ENCODE measurements around the gene NFRKB. TPM values are rescaled to one million over a fixed set of nuclear protein-coding genes. Genes with fewer than 3 reads are reported as not detected.
"Not testable (repeated sequence)": the region's sequence is repeated elsewhere in the genome, so short reads cannot be mapped to it uniquely, and the experiment has no call there.

Gene NFRKB
- total RNA-seq, 1 donor from 2014 or later: 14.6 TPM

GRCh38 chr11:129905402-129905801, 10.0 kb upstream of the NFRKB start:
- H3K4me3 ChIP-seq (ENCODE audit: low read length in 3 of 3): no peak overlapping the region
- H3K27ac ChIP-seq (ENCODE audit: low read depth, low read length): no peak overlapping the region
- no peak overlapping the region for H3K9ac ChIP-seq (ENCODE audit: low read depth in 1 of 3, low read length in 3 of 3)
- no peaks in the 10 kb centered on the region for H3K27me3 ChIP-seq (ENCODE audit: control insufficient read depth in 3 of 3, insufficient read depth in 3 of 3, low read length in 3 of 3)
- H3K36me3 ChIP-seq (ENCODE audit: control insufficient read depth in 3 of 3, insufficient read depth in 3 of 3, low read length in 3 of 3): peaks cover 24 to 36% (median 34%) of the 10 kb centered on the region in 3 donors
- no peaks in the 10 kb centered on the region for H3K9me3 ChIP-seq (ENCODE audit: control insufficient read depth in 3 of 3, low read length in 3 of 3)
- H3K4me1 ChIP-seq (ENCODE audit: control insufficient read depth in 3 of 3, insufficient read depth in 3 of 3, low read length in 3 of 3): no peaks in the 10 kb centered on the region

GRCh38 chr11:129896062-129896461, 684 bp upstream of the NFRKB start:
- Histone ChIP-seq H3K4me1 (ENCODE audit: control insufficient read depth in 3 of 3, insufficient read depth in 3 of 3, low read length in 3 of 3) (peaks cover 7 to 19% (median 18%) of the 10 kb centered on the region in 3 donors), H3K27ac (ENCODE audit: low read depth, low read length) (peak overlapping the region; percentile 3), H3K9me3 (ENCODE audit: control insufficient read depth in 3 of 3, low read length in 3 of 3) (no peaks in the 10 kb centered on the region), H3K36me3 (ENCODE audit: control insufficient read depth in 3 of 3, insufficient read depth in 3 of 3, low read length in 3 of 3) (peaks cover 5 to 20% (median 18%) of the 10 kb centered on the region in 3 donors), H3K4me3 (ENCODE audit: low read length in 3 of 3) (peak overlapping the region; percentile 71 to 91 (median 72)), H3K27me3 (ENCODE audit: control insufficient read depth in 3 of 3, insufficient read depth in 3 of 3, low read length in 3 of 3) (no peaks in the 10 kb centered on the region), H3K9ac (ENCODE audit: low read depth in 1 of 3, low read length in 3 of 3) (peak overlapping the region; percentile 47 to 87 (median 59))

- Histone ChIP-seq H3K36me3 (ENCODE audit: control insufficient read depth in 3 of 3, insufficient read depth in 3 of 3, low read length in 3 of 3) (peaks cover 9 to 33% (median 32%) of the 10 kb centered on the region in 3 donors), H3K4me3 (ENCODE audit: low read length in 3 of 3) (peak overlapping the region; percentile 72 to 91 (median 82)), H3K9me3 (ENCODE audit: control insufficient read depth in 3 of 3, low read length in 3 of 3) (no peaks in the 10 kb centered on the region), H3K27ac (ENCODE audit: low read depth, low read length) (peak overlapping the region; percentile 36), H3K4me1 (ENCODE audit: control insufficient read depth in 3 of 3, insufficient read depth in 3 of 3, low read length in 3 of 3) (peaks cover 7 to 19% (median 18%) of the 10 kb centered on the region in 3 donors), H3K9ac (ENCODE audit: low read depth in 1 of 3, low read length in 3 of 3) (peak overlapping the region; percentile 81 to 87 (median 81)), H3K27me3 (ENCODE audit: control insufficient read depth in 3 of 3, insufficient read depth in 3 of 3, low read length in 3 of 3) (no peaks in the 10 kb centered on the region)
These were observed 876 bp downstream of the NFRKB start for GRCh38 chr11:129894278-129895125.

GRCh38 chr11:129888451-129888850, 6.9 kb downstream of the NFRKB start:
- Histone ChIP-seq H3K4me1 (ENCODE audit: control insufficient read depth in 3 of 3, insufficient read depth in 3 of 3, low read length in 3 of 3) (no peaks in the 10 kb centered on the region), H3K27me3 (ENCODE audit: control insufficient read depth in 3 of 3, insufficient read depth in 3 of 3, low read length in 3 of 3) (no peaks in the 10 kb centered on the region), H3K9me3 (ENCODE audit: control insufficient read depth in 3 of 3, low read length in 3 of 3) (no peaks in the 10 kb centered on the region), H3K9ac (ENCODE audit: low read depth in 1 of 3, low read length in 3 of 3) (no peak overlapping the region), H3K27ac (ENCODE audit: low read depth, low read length) (no peak overlapping the region), H3K36me3 (ENCODE audit: control insufficient read depth in 3 of 3, insufficient read depth in 3 of 3, low read length in 3 of 3) (peaks cover 45 to 88% (median 84%) of the 10 kb centered on the region in 3 donors), H3K4me3 (ENCODE audit: low read length in 3 of 3) (no peak overlapping the region)

- Histone ChIP-seq H3K4me1 (ENCODE audit: control insufficient read depth in 3 of 3, insufficient read depth in 3 of 3, low read length in 3 of 3) (no peaks in the 10 kb centered on the region), H3K9me3 (ENCODE audit: control insufficient read depth in 3 of 3, low read length in 3 of 3) (no peaks in the 10 kb centered on the region), H3K36me3 (ENCODE audit: control insufficient read depth in 3 of 3, insufficient read depth in 3 of 3, low read length in 3 of 3) (peaks cover 63 to 91% (median 90%) of the 10 kb centered on the region in 3 donors), H3K27me3 (ENCODE audit: control insufficient read depth in 3 of 3, insufficient read depth in 3 of 3, low read length in 3 of 3) (no peaks in the 10 kb centered on the region), H3K4me3 (ENCODE audit: low read length in 3 of 3) (no peak overlapping the region), H3K9ac (ENCODE audit: low read depth in 1 of 3, low read length in 3 of 3) (no peak overlapping the region), H3K27ac (ENCODE audit: low read depth, low read length) (no peak overlapping the region)
These were observed 10.0 kb downstream of the NFRKB start for GRCh38 chr11:129885381-129885780.

GRCh38 chr11:129884581-129884980, 10.8 kb downstream of the NFRKB start:
- no peaks in the 10 kb centered on the region for H3K9me3 ChIP-seq (ENCODE audit: control insufficient read depth in 3 of 3, low read length in 3 of 3)
- H3K36me3 ChIP-seq (ENCODE audit: control insufficient read depth in 3 of 3, insufficient read depth in 3 of 3, low read length in 3 of 3): peaks cover 69 to 90% (median 86%) of the 10 kb centered on the region in 3 donors
- H3K9ac ChIP-seq (ENCODE audit: low read depth in 1 of 3, low read length in 3 of 3): no peak overlapping the region
- H3K4me1 ChIP-seq (ENCODE audit: control insufficient read depth in 3 of 3, insufficient read depth in 3 of 3, low read length in 3 of 3): no peaks in the 10 kb centered on the region
- H3K4me3 ChIP-seq (ENCODE audit: low read length in 3 of 3): no peak overlapping the region
- no peak overlapping the region for H3K27ac ChIP-seq (ENCODE audit: low read depth, low read length)
- H3K27me3 ChIP-seq (ENCODE audit: control insufficient read depth in 3 of 3, insufficient read depth in 3 of 3, low read length in 3 of 3): no peaks in the 10 kb centered on the region

GRCh38 chr11:129881570-129882170, 13.7 kb downstream of the NFRKB start:
- no peak overlapping the region for H3K27ac ChIP-seq (ENCODE audit: low read depth, low read length)

GRCh38 chr11:129880311-129880710, 15.1 kb downstream of the NFRKB start:
- Histone ChIP-seq H3K27ac (ENCODE audit: low read depth, low read length) (no peak overlapping the region), H3K36me3 (ENCODE audit: control insufficient read depth in 3 of 3, insufficient read depth in 3 of 3, low read length in 3 of 3) (peaks cover 76 to 93% (median 91%) of the 10 kb centered on the region in 3 donors), H3K27me3 (ENCODE audit: control insufficient read depth in 3 of 3, insufficient read depth in 3 of 3, low read length in 3 of 3) (no peaks in the 10 kb centered on the region), H3K4me3 (ENCODE audit: low read length in 3 of 3) (no peak overlapping the region), H3K9me3 (ENCODE audit: control insufficient read depth in 3 of 3, low read length in 3 of 3) (no peaks in the 10 kb centered on the region), H3K4me1 (ENCODE audit: control insufficient read depth in 3 of 3, insufficient read depth in 3 of 3, low read length in 3 of 3) (no peaks in the 10 kb centered on the region), H3K9ac (ENCODE audit: low read depth in 1 of 3, low read length in 3 of 3) (no peak overlapping the region)

More at GRCh38 chr11:129881570-129882170, 13.7 kb downstream of the NFRKB start:
- no peaks in the 10 kb centered on the region for H3K4me1 ChIP-seq (ENCODE audit: control insufficient read depth in 3 of 3, insufficient read depth in 3 of 3, low read length in 3 of 3)
- no peaks in the 10 kb centered on the region for H3K27me3 ChIP-seq (ENCODE audit: control insufficient read depth in 3 of 3, insufficient read depth in 3 of 3, low read length in 3 of 3)
- H3K9ac ChIP-seq (ENCODE audit: low read depth in 1 of 3, low read length in 3 of 3): no peak overlapping the region
- H3K9me3 ChIP-seq (ENCODE audit: control insufficient read depth in 3 of 3, low read length in 3 of 3): no peaks in the 10 kb centered on the region
- no peak overlapping the region for H3K4me3 ChIP-seq (ENCODE audit: low read length in 3 of 3)
- H3K36me3 ChIP-seq (ENCODE audit: control insufficient read depth in 3 of 3, insufficient read depth in 3 of 3, low read length in 3 of 3): peaks cover 82 to 95% (median 90%) of the 10 kb centered on the region in 3 donors

GRCh38 chr11:129871914-129872313, 23.5 kb downstream of the NFRKB start:
- Histone ChIP-seq H3K4me3 (ENCODE audit: low read length in 3 of 3) (no peak overlapping the region), H3K27ac (ENCODE audit: low read depth, low read length) (no peak overlapping the region), H3K9ac (ENCODE audit: low read depth in 1 of 3, low read length in 3 of 3) (no peak overlapping the region), H3K27me3 (ENCODE audit: control insufficient read depth in 3 of 3, insufficient read depth in 3 of 3, low read length in 3 of 3) (no peaks in the 10 kb centered on the region), H3K36me3 (ENCODE audit: control insufficient read depth in 3 of 3, insufficient read depth in 3 of 3, low read length in 3 of 3) (peaks cover 69 to 88% (median 87%) of the 10 kb centered on the region in 3 donors), H3K4me1 (ENCODE audit: control insufficient read depth in 3 of 3, insufficient read depth in 3 of 3, low read length in 3 of 3) (no peaks in the 10 kb centered on the region), H3K9me3 (ENCODE audit: control insufficient read depth in 3 of 3, low read length in 3 of 3) (no peaks in the 10 kb centered on the region)

GRCh38 chr11:129868626-129869025, 26.8 kb downstream of the NFRKB start:
- H3K36me3 ChIP-seq (ENCODE audit: control insufficient read depth in 3 of 3, insufficient read depth in 3 of 3, low read length in 3 of 3): peaks cover 77 to 89% (median 87%) of the 10 kb centered on the region in 3 donors
- H3K4me1 ChIP-seq (ENCODE audit: control insufficient read depth in 3 of 3, insufficient read depth in 3 of 3, low read length in 3 of 3); H3K27ac ChIP-seq (ENCODE audit: low read depth, low read length); H3K4me3 ChIP-seq (ENCODE audit: low read length in 3 of 3); H3K9me3 ChIP-seq (ENCODE audit: control insufficient read depth in 3 of 3, low read length in 3 of 3); H3K27me3 ChIP-seq (ENCODE audit: control insufficient read depth in 3 of 3, insufficient read depth in 3 of 3, low read length in 3 of 3); H3K9ac ChIP-seq (ENCODE audit: low read depth in 1 of 3, low read length in 3 of 3): not testable (repeated sequence)
